H1 (cell line): ENCODE measurements around the gene GNAO1. TPM values are rescaled to one million over a fixed set of nuclear protein-coding genes. Genes with fewer than 3 reads are reported as not detected.

Source experiments
- JUND ChIP-seq: IDR thresholded peaks from 2 replicates; pipeline ENCODE4 v1.6.1; 2011; ENCODE audit warnings: mild to moderate bottlenecking, improper control_type of control experiment, low read length
- SAP30 ChIP-seq: fragments of 300-600 bp; sonication (generic); IDR thresholded peaks from 2 replicates; pipeline ENCODE4 v1.7.1; 2012; ENCODE audit warnings: low read length, moderate library complexity, mild to moderate bottlenecking, inconsistent platforms; ENCODE audit not compliant: insufficient read depth, insufficient replicate concordance
- SUZ12 ChIP-seq: fragments of 200-600 bp; sonication (generic); IDR thresholded peaks from 2 replicates; pipeline ENCODE4 v1.6.1; 2012; ENCODE audit warnings: mild to moderate bottlenecking, inconsistent platforms, low read length, moderate library complexity, mixed read lengths
- TEAD4 ChIP-seq: IDR thresholded peaks from 2 replicates; pipeline ENCODE4 v1.6.1; 2012; ENCODE audit warnings: low read depth, low read length, inconsistent platforms, mixed read lengths
- polyA plus RNA-seq, 7 experiments: library from polyadenylated mRNA; depleted of rRNA in 3 of 7; stranded (reverse) in 5 of 7; unstranded in 2 of 7; fragments of >200 nt in 5 of 7; fragments of 200-250 nt in 2 of 7; gene quantifications; 1 replicate in 5 of 7; 2 replicates in 1 of 7; 4 replicates in 1 of 7; pipeline versions ENCODE4 v1.2.1 to v1.2.3, GENCODE V29; 2011 to 2013; ENCODE audit warnings: missing spikeins in 2 of 7, mixed read lengths in 2 of 7
- total RNA-seq: library from RNA; stranded (reverse); fragmentation: NEBNext Ultra II Directional; extraction: Animal tissue kit (Norgen Biotek cat#: 25700); gene quantifications from 2 replicates; pipeline ENCODE4 v1.2.1, GENCODE V29; 2021
- TF ChIP-seq, protein P1 (sequence below), 3 experiments: IDR thresholded peaks; 1 replicate in 2 of 3; 2 replicates in 1 of 3; pipeline versions ENCODE4 v1.5.1 to v1.6.1; 2011; ENCODE audit warnings: low read length in 3 of 3, mild to moderate bottlenecking in 3 of 3, inconsistent platforms in 2 of 3, low read depth in 1 of 3, moderate library complexity in 1 of 3; ENCODE audit not compliant: insufficient read depth in 1 of 3; ENCODE audit errors: control extremely low read depth in 1 of 3
- TF ChIP-seq, protein P2 (sequence below): IDR thresholded peaks from 2 replicates; pipeline ENCODE4 v1.6.1; 2012; ENCODE audit warnings: low read length, inconsistent platforms
- TF ChIP-seq, protein P3 (sequence below): IDR thresholded peaks from 2 replicates; pipeline ENCODE4 v1.6.1; 2012; ENCODE audit warnings: inconsistent platforms

The GNAO1 gene
- total and polyA plus RNA-seq, 2 of the 8 experiments (the other 6 are each of a cell fraction or from before 2014, with no cell fraction given) = 6.7 to 34.4 TPM

DNA sequence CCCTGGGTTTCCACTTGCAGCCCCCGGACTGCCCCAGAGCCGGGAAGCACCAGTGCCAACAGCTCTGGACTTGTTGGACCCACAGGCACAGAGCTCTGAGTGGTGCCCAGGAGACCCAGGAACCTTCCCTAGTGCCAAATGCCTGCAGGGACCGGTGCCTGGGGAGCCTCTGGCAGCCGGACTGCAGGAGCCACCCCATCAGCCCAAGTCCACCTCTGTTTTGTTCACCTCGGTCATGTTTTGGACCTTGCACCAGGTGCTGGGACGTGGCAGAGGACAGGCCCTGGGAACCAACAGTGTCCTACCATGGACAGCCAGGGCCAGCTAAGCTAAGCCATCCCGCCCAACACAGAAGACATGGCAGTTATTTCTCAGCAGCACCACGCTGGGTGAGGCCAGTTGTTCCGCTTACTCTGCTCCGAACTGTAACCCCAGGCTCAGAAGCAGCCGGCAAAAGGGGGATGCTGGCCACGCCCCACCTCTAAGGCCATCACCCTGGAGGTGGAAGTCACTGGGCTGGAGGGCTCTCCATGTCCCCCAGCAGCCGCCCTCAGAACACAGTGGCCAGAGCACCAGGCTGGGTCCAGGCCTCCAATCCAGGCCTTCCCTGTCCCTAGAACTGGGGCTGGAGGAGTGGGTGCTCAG is 154.2 kb downstream of the GNAO1 start (continued):
- TF ChIP-seq, protein P1, sequence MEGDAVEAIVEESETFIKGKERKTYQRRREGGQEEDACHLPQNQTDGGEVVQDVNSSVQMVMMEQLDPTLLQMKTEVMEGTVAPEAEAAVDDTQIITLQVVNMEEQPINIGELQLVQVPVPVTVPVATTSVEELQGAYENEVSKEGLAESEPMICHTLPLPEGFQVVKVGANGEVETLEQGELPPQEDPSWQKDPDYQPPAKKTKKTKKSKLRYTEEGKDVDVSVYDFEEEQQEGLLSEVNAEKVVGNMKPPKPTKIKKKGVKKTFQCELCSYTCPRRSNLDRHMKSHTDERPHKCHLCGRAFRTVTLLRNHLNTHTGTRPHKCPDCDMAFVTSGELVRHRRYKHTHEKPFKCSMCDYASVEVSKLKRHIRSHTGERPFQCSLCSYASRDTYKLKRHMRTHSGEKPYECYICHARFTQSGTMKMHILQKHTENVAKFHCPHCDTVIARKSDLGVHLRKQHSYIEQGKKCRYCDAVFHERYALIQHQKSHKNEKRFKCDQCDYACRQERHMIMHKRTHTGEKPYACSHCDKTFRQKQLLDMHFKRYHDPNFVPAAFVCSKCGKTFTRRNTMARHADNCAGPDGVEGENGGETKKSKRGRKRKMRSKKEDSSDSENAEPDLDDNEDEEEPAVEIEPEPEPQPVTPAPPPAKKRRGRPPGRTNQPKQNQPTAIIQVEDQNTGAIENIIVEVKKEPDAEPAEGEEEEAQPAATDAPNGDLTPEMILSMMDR (IDR thresholded peaks at IDR 0.05; ENCODE audit: control extremely low read depth in 1 of 3, insufficient read depth in 1 of 3, low read depth in 1 of 3, low read length in 3 of 3) = no peak
- TF ChIP-seq SAP30 (no peak), TEAD4 (no peak), SUZ12 (no peak), JUND (no peak)
- TF ChIP-seq, protein P2, sequence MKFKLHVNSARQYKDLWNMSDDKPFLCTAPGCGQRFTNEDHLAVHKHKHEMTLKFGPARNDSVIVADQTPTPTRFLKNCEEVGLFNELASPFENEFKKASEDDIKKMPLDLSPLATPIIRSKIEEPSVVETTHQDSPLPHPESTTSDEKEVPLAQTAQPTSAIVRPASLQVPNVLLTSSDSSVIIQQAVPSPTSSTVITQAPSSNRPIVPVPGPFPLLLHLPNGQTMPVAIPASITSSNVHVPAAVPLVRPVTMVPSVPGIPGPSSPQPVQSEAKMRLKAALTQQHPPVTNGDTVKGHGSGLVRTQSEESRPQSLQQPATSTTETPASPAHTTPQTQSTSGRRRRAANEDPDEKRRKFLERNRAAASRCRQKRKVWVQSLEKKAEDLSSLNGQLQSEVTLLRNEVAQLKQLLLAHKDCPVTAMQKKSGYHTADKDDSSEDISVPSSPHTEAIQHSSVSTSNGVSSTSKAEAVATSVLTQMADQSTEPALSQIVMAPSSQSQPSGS = no peak
- TF ChIP-seq, protein P3, sequence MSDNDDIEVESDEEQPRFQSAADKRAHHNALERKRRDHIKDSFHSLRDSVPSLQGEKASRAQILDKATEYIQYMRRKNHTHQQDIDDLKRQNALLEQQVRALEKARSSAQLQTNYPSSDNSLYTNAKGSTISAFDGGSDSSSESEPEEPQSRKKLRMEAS = no peak
